A673 (cell line): ENCODE measurements around the gene SUPT3H.

Experiments used
- CTCF ChIP-seq: fragments of 300-800, 200-600 bp; sonication (generic); conservative IDR thresholded peaks from 2 replicates; pipeline ENCODE4 v1.5.1; 2017; ENCODE audit warnings: low read depth, mild to moderate bottlenecking, antibody characterized with exemption, low read length, moderate library complexity, mixed read lengths
- EZH2 ChIP-seq: fragments of 200-600 bp; sonication (generic); IDR thresholded peaks from 2 replicates; pipeline ENCODE4 v1.6.1; 2017; ENCODE audit warnings: borderline replicate concordance, low read depth, mild to moderate bottlenecking, mixed read lengths, antibody characterized with exemption, low read length; ENCODE audit not compliant: poor library complexity, severe bottlenecking

GRCh38 chr6:45419571-45420082 is 41.9 kb upstream of the SUPT3H start:
- no peak for TF ChIP-seq EZH2
- peak; percentile 48; the same call in 1 of the 2 replicates for TF ChIP-seq CTCF
